Erythroblast (primary cell): Measurements from ENCODE around the gene CEP41.

ENCODE experiments used
- GATA1 ChIP-seq: IDR thresholded peaks from 2 replicates; pipeline ENCODE4 v1.6.1; 2011; ENCODE audit warnings: low read depth, mild to moderate bottlenecking, control low read depth, low read length, moderate library complexity
- POLR2A ChIP-seq: IDR thresholded peaks from 2 replicates; pipeline ENCODE4 v1.6.1; 2011; ENCODE audit warnings: mild to moderate bottlenecking, low read length

DNA sequence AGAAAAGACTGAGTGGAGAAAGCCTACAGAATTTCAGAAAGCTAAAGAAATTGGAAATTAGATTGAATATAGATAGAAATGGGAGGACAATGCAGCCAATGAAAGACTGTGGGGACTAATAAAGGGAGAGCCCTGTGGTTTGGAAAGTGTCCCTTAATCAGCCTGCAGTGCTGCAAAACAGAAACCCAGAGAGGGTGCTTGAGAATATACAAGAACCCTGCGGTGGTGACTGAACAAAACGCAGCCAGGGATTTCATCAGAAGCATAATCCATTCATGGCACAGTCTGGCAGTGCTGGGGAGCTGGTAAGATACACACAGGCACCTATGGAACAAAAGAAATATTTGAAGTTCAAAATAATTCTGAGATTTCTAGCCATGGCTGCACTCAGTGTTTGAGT, 19.1 kb downstream of the CEP41 start:
- TF ChIP-seq POLR2A = no peak
- TF ChIP-seq GATA1 = no peak
